ENCODE data around the gene FAM43B.

The FAM43B gene

DNA sequence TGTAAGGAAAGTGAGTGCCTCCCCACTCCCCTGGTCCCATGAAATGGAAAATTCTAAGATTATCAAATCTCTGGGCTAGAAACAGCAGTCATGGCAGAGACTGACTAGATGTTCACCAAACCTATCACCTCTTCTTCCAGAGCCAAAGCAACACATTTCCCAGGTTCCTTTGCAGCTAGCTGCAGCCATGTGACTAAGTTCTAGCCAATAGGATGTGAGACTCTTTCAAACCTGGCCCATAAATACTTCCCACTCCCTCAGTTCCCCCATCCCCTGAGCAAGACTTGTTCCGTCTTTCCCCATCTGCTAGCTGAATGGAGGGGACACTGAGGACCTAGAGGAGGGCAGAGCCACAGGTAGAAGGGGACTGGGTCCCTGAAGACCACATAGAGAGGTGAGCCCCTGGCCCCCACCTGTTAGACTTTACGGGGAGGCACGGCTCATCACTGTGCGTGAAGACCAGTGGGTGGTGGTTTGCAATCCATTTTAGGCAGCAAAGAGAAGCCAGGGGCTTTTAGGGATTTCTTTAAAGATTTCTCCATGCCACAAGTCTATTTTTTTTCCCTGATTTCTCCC is 17.2 kb downstream of the FAM43B start:
- H3K4me3 ChIP-seq (ENCODE audit: low read depth, low read length) = no peak overlapping the region
- no peak for DNase-seq (ENCODE audit: low read depth)
- TF ChIP-seq, protein P1, sequence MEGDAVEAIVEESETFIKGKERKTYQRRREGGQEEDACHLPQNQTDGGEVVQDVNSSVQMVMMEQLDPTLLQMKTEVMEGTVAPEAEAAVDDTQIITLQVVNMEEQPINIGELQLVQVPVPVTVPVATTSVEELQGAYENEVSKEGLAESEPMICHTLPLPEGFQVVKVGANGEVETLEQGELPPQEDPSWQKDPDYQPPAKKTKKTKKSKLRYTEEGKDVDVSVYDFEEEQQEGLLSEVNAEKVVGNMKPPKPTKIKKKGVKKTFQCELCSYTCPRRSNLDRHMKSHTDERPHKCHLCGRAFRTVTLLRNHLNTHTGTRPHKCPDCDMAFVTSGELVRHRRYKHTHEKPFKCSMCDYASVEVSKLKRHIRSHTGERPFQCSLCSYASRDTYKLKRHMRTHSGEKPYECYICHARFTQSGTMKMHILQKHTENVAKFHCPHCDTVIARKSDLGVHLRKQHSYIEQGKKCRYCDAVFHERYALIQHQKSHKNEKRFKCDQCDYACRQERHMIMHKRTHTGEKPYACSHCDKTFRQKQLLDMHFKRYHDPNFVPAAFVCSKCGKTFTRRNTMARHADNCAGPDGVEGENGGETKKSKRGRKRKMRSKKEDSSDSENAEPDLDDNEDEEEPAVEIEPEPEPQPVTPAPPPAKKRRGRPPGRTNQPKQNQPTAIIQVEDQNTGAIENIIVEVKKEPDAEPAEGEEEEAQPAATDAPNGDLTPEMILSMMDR (IDR thresholded peaks at IDR 0.05; ENCODE audit: control insufficient read depth, extremely low read depth, insufficient read depth) = no peak

- no peak for DNase-seq (ENCODE audit: low read depth)
- TF ChIP-seq, protein P1 (IDR thresholded peaks at IDR 0.05; ENCODE audit: control insufficient read depth, extremely low read depth, insufficient read depth) = no peak
Measured at GRCh38 chr1:20571427-20571826, 19.1 kb downstream of the FAM43B start.

GRCh38 chr1:20573987-20574386 is 21.6 kb downstream of the FAM43B start:
- DNase-seq (ENCODE audit: low read depth) = no peak
- TF ChIP-seq, protein P1 (IDR thresholded peaks at IDR 0.05; ENCODE audit: control insufficient read depth, extremely low read depth, insufficient read depth) = no peak
- no peak overlapping the region for H3K4me3 ChIP-seq (ENCODE audit: low read depth, low read length)

More at GRCh38 chr1:20571427-20571826, 19.1 kb downstream of the FAM43B start:
- H3K4me3 ChIP-seq (ENCODE audit: low read depth, low read length) = no peak overlapping the region

DNA sequence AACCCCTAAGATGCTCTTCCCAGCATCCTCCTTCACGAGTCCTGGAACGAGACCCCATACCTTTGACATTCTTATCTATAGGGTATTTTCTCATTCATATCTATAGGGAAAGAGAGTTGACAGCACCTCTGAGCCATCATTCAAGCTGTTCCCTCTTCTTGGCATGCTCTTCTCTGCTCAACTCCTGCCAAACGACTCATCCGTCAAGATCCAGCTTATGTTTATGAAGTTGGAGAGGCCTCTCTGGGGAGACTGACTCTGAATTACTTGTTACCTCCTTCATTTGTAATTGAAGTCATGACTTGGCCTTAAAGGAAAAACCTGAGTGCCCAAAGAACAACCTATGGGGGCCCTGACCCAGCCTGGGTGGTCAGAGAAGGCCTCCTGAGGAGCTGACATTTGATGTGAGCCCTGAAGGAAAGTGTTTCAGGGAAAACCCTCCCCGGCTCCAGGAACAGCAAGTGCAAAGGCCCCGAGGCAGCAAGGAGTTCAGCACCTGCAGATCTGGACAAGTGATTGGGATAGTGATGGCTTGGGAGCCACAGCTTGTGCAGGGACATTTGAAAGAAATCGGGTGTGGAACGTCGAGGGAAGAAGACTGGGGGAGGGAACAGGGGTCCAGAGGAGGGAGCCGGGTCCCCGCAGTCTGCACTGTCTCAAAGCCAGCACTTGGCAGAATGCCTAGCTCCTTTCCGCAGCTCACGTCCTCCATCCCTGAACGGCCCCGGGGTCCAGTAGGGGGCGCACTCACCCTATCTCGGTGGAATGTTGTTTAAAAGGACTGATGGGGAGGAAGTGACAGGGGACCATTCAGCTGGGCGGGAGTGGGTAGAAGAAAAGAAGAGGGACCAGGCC is 22.5 kb downstream of the FAM43B start:
- DNase-seq (ENCODE audit: low read depth) = no peak
- TF ChIP-seq, protein P1 (IDR thresholded peaks at IDR 0.05; ENCODE audit: control insufficient read depth, extremely low read depth, insufficient read depth) = peak; percentile 34
- H3K4me3 ChIP-seq (ENCODE audit: low read depth, low read length) = no peak overlapping the region

GRCh38 chr1:20575541-20576336 is 23.4 kb downstream of the FAM43B start:
- H3K4me3 ChIP-seq (ENCODE audit: low read depth, low read length) = no peak overlapping the region
- DNase-seq (ENCODE audit: low read depth) = no peak
- TF ChIP-seq, protein P1 (IDR thresholded peaks at IDR 0.05; ENCODE audit: control insufficient read depth, extremely low read depth, insufficient read depth) = no peak

GRCh38 chr1:20578062-20578461 is 25.7 kb downstream of the FAM43B start:
- no peak overlapping the region for H3K4me3 ChIP-seq (ENCODE audit: low read depth, low read length)
- DNase-seq (ENCODE audit: low read depth) = no peak
- TF ChIP-seq, protein P1 (IDR thresholded peaks at IDR 0.05; ENCODE audit: control insufficient read depth, extremely low read depth, insufficient read depth) = no peak

Data from LNCaP clone FGC (cell line).